Measurements from ENCODE around the gene NUP214. TPM values are rescaled to one million over a fixed set of nuclear protein-coding genes. Genes with fewer than 3 reads are reported as not detected.

The NUP214 gene
- total RNA-seq, 2 donors from 2014 or later: 43.9 to 115 TPM

DNA sequence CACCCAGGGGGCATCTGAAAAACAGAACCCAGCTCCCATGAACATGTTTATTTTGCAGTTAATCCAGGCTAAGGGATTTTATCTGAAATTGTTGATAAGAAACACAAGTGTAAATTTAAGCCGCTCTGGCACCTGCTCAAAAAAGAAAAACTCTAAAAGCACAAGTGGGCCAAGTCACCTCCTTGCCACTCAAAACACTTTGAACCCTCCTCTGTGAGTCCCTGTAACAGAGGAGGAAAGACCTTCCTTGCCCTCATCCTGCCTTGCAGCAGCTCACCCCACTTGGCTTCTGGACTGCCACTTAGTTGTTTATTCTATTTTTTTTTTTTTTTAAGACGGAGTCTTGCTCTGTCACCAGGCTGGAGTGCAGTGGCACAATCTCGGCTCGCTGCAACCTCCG, 111.4 kb downstream of the NUP214 start:
- intact Hi-C loops (cut with DNase I): no loop called here
- Histone ChIP-seq H3K4me1 (replicated peaks) (no peaks in the 10 kb centered on the region), H3K9me3 (no peaks in the 10 kb centered on the region), H3K36me3 (no peaks in the 10 kb centered on the region), H3K27ac (no peak overlapping the region), H3K27me3 (replicated peaks; ENCODE audit: insufficient read depth) (no peaks in the 10 kb centered on the region), H3K4me3 (no peak overlapping the region)
- 79% methylated on average over 5 of the region's 5 CpGs for WGBS
- TF ChIP-seq POLR2A (IDR thresholded peaks at IDR 0.05) (no peak), POLR2AphosphoS5 (IDR thresholded peaks at IDR 0.05) (no peak)
- TF ChIP-seq, protein P1, sequence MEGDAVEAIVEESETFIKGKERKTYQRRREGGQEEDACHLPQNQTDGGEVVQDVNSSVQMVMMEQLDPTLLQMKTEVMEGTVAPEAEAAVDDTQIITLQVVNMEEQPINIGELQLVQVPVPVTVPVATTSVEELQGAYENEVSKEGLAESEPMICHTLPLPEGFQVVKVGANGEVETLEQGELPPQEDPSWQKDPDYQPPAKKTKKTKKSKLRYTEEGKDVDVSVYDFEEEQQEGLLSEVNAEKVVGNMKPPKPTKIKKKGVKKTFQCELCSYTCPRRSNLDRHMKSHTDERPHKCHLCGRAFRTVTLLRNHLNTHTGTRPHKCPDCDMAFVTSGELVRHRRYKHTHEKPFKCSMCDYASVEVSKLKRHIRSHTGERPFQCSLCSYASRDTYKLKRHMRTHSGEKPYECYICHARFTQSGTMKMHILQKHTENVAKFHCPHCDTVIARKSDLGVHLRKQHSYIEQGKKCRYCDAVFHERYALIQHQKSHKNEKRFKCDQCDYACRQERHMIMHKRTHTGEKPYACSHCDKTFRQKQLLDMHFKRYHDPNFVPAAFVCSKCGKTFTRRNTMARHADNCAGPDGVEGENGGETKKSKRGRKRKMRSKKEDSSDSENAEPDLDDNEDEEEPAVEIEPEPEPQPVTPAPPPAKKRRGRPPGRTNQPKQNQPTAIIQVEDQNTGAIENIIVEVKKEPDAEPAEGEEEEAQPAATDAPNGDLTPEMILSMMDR (IDR thresholded peaks at IDR 0.05): no peak
- DNase-seq (ENCODE audit: low spot score): no peak

DNA sequence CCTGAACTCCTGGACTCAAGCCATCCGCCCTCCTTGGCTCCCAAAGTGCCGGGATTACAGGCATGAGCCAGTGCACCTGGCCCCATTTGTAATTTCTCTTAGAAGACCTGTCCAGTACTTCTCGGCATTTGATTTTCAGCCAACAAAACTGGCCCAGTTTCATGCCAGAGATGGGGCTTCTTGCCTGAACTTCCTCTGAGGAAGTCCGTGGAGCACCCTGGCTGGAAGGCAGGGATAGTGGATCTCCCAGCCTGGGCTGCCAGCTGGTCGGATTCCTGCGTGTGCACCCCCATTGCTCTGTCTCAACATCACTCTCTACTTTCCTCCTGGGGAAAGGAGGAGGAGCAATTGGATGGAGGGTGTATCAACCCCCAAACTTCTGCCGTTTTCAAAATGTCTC, 111.9 kb downstream of the NUP214 start:
- Histone ChIP-seq H3K27ac (no peak overlapping the region), H3K4me3 (no peak overlapping the region), H3K9me3 (no peaks in the 10 kb centered on the region), H3K4me1 (replicated peaks) (no peaks in the 10 kb centered on the region), H3K27me3 (replicated peaks; ENCODE audit: insufficient read depth) (no peaks in the 10 kb centered on the region), H3K36me3 (no peaks in the 10 kb centered on the region)
- no peak for TF ChIP-seq POLR2A (IDR thresholded peaks at IDR 0.05)
- TF ChIP-seq, protein P1 (IDR thresholded peaks at IDR 0.05): no peak
- no peak for TF ChIP-seq POLR2AphosphoS5 (IDR thresholded peaks at IDR 0.05)
- 38% methylated on average over 7 of the region's 7 CpGs for WGBS
- DNase-seq (ENCODE audit: low spot score): no peak
- intact Hi-C loops (cut with DNase I): no loop called here

DNA sequence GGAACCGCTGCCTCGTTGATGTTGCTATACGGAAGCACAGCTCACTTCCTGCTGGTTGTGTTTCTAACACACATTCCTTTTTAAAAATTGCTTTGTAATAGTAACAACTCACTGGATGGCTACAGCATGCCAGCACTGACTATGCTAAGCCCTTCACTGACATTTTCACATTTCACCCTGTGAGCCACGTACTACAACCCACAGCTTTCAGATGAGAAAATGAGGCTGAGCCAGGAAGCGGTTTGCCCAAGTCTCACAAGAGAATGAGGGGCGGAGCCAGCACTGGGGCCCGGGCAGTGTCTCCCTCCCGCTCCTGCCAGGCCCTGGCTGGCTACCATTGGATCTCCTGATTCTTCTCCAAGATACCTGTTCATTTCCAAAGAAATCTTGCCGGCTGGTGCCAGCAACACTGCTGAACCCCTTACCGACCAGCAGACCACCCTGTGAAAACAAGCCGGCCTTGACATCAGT, 112.6 kb downstream of the NUP214 start:
- peak overlapping the region; percentile 0 to 45 for H3K27ac ChIP-seq
- no peaks in the 10 kb centered on the region for H3K4me1 ChIP-seq (replicated peaks)
- H3K36me3 ChIP-seq: no peaks in the 10 kb centered on the region
- 18% methylated on average over 11 of the region's 11 CpGs for WGBS
- H3K27me3 ChIP-seq (replicated peaks; ENCODE audit: insufficient read depth): no peaks in the 10 kb centered on the region
- no peak for TF ChIP-seq POLR2A (IDR thresholded peaks at IDR 0.05)
- TF ChIP-seq, protein P1 (IDR thresholded peaks at IDR 0.05): no peak
- TF ChIP-seq POLR2AphosphoS5 (IDR thresholded peaks at IDR 0.05): peak; percentile 35
- H3K4me3 ChIP-seq: no peak overlapping the region
- no peaks in the 10 kb centered on the region for H3K9me3 ChIP-seq
- DNase-seq (ENCODE audit: low spot score): peak; percentile 65
- intact Hi-C loops (cut with DNase I): no loop called here

DNA sequence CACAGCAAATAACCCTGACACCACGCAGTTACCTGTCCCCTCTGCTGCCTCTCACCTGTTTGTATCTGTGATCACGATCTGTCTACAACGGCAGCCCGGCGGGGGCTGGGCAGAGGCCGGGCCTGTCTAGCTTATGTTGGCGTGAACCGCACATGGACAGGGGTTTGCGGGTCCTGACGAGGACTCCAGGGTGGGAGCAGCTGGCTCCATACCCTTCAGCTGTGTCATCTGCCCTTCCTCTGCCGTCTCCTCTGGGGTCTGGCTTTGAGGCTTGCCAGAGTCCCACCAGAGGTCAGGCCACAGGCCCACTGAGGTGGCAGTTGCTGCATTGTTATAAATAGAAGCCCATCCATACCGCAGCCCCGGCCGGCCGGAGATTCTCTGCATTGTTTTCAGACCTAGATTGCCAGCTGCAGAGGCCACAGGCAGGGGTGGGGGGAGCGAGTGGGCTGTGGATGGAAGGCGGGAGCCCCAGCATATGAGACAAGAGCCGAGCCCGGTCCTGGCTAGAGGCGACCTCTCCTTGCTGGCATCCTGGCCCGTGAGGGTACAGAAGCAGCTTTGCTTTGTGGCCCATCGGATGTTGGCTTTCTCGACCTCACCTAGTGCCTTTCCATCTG, 113.1 kb downstream of the NUP214 start:
- Histone ChIP-seq H3K27ac (peak overlapping the region; percentile 0 to 45), H3K36me3 (no peaks in the 10 kb centered on the region), H3K4me3 (no peak overlapping the region), H3K9me3 (no peaks in the 10 kb centered on the region), H3K4me1 (replicated peaks) (no peaks in the 10 kb centered on the region), H3K27me3 (replicated peaks; ENCODE audit: insufficient read depth) (no peaks in the 10 kb centered on the region)
- TF ChIP-seq, protein P1 (IDR thresholded peaks at IDR 0.05): no peak
- no peak for TF ChIP-seq POLR2A (IDR thresholded peaks at IDR 0.05)
- TF ChIP-seq POLR2AphosphoS5 (IDR thresholded peaks at IDR 0.05): no peak
- no peak for DNase-seq (ENCODE audit: low spot score)
- WGBS: 42% methylated on average over 23 of the region's 23 CpGs
- intact Hi-C loops (cut with DNase I): no loop called here

All from prostate gland (tissue), 2 donors.